Activated CD4-positive, alpha-beta T cell treated with anti-CD3 and anti-CD28 coated beads, Interleukin-10, Interleukin-2, amounts not matched to agents 100 ng/mL and 50 ng/mL, durations not matched to agents 16 hours and 8 hours (primary cell): Measurements from ENCODE around the gene TRIM72.
A peak's percentile ranks its signal among the peaks of the same experiment; 100 is the strongest.
"Not testable (repeated sequence)": the region's sequence is repeated elsewhere in the genome, so short reads cannot be mapped to it uniquely, and the experiment has no call there.

Experiments used
- DNase-seq: peaks from one replicate; pipeline ENCODE4 v3.0.0-alpha.2; 2020

The TRIM72 gene

DNA sequence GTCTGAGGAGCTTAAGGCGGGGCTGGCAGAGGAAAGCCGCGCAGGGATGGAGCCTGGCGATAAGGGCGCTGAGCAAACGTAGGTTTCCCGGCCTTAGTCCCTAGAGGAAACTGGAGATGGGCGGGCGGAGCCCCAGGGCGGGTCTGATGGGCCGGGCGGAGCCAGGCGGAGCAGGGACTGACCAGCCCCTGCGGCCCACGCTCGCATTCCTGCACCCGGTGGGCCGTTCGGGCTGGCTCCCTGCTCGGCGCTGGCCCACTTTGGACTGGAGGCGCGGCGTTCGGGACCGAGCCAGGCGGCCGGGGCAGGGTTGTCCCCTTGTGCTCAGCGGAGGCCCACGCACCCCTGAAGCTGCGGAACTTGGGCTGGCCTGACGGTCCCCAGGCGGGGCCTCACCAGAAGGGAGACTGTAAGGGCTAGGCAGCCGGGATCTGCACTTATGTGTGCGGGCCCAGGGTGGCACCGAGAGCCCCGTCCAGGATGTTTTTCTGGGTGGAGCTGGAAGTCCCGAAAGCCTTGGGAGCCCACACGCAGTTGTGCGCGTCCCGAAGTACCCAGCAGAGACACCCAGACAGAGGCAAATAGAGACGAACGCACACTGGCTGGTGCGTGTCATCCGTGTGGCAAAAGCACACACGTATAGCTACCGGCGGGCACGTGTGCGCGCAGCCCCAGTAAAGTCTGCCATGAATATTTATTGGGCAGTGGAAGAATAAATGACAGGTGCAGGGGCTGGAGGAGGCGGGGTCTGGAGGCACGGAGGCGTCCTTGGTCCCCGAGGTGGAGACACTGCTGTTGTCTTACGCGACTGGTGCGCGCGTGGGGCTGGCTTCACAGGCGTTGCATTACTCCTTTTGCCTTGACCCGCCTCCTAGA is 1.6 kb downstream of the TRIM72 start:
- DNase-seq, result no peak

DNA sequence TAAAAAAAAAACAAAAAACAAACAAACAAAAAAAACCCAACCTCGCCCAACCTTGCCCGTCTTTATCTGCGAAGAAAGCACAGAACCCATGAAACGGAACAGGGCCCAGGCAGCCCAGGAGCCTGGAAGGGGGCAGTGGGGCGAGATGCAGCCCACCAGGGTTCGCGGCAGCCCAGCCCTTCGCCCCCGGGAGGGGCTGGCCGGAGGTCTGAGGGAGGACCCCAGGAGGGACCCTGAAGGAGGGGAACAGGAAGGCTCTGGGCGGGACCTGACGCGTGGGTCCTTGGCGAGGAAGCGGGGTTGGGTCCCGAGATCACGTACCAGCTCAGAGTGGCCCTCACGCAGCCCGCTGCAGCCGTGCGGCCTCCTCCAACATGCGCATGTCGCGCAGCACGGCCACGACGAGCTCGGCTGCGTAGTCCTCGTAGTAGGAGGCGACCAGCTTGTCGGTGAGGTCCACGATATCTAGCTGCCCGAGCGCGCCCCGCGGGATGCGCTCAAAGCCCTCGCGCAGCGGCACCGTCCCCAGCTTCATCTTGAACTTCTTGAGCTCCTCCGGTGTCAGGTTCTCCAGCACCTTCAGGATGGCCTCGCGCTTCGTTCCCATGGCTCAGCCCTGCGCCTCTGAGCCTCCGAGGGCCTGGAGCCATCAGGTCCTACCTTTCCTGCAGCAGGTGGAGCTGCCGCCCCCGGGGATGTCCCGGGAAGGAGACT is 2.7 kb downstream of the TRIM72 start, which contains the start of gene PYDC1:
Gene PYDC1 (minus strand): TSS at position 714 of the 714 bp plus-strand sequence. CDS start 107 bp downstream, at position 607.
- DNase-seq, result no peak

DNA sequence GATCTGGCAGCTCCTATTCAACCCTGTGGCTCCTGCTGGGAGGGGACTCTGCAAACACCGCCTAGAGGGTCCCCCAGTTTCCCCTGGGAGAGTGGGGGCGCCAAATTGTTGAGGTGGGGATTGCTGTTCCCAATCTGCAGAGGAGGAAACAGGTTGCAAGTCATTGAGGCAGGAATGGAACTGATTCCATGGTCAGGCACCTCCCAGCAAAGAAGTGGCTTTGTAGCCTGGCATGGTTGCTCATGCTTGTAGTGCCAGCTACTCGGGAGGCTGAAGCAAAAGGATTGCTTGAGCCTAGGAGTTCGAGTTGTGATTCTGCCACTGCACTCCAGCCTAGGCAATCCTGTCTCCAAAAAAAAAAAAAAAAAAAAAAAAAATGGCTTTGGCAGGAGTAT is 3.2 kb downstream of the TRIM72 start:
- no peak for DNase-seq

DNA sequence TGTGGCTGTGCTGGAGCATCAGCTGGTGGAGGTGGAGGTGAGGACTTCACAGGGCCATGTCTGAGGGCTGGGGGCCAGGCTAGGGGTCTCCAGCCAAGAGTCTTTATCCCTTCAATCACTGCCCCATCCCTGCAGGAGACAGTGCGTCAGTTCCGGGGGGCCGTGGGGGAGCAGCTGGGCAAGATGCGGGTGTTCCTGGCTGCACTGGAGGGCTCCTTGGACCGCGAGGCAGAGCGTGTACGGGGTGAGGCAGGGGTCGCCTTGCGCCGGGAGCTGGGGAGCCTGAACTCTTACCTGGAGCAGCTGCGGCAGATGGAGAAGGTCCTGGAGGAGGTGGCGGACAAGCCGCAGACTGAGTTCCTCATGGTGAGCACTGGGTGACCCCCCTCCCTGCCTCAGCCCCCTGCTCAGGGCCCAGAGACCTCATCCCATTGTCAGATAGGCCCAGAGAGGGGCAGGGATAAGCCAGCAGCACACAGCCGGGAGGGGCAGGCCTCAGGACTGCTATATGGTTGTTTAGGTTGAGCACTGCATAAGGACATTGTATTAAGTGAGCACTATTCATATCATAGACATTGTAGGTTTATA is 5.3 kb downstream of the TRIM72 start:
- no peak for DNase-seq

DNA sequence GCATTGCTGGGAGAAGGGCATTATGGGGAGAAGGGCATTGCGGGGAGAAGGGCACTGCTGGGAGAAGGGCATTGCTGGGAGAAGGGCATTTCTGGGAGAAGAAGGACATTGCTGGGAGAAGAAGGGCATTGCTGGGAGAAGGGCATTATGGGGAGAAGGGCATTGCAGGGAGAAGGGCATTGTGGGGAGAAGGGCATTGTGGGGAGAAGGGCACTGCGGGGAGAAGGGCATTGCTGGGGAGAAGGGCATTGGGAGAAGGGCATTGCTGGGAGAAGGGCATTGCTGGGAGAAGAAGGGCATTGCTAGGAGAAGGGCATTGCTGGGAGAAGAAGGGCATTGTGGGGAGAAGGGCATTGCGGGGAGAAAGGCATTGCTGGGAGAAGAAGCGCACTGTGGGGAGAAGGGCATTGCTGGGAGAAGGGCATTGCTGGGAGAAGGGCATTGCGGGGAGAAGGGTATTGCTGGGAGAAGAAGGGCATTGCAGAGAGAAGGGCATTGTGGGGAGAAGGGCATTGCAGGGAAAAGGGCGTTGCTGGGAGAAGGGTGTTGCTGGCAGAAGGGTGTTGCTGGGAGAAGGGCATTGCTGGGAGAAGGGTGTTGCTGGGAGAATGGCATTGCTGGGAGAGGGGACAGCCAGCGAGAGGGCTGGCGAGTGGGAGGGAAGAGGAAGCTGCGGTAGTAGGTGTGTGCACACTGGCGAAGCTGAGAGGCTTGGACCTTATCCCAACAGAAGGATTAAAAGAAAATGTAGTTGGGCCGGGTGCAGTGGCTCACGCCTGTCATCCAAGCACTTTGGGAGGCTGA is 7.6 kb downstream of the TRIM72 start:
- DNase-seq, result no peak

DNA sequence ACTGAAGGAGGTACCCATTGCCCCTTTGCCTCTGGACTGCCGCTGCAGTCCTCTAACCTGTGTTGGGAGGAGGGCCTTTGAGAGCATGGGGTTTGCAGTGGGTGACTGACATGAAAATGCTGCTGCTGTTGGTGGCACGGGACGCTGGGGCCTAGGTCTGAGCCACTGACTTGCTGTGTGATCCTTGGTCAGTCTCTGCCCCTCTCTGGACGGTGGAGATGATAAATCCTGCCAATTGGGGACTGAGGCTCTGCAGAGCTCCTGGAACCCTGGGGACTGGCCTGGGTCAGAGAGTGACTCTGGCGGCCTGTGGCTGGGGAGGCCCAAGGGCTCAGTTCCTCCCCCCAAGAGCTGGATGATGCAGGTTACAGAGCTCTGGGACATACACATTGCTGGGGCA is 9.1 kb downstream of the TRIM72 start:
- DNase-seq, result no peak

DNA sequence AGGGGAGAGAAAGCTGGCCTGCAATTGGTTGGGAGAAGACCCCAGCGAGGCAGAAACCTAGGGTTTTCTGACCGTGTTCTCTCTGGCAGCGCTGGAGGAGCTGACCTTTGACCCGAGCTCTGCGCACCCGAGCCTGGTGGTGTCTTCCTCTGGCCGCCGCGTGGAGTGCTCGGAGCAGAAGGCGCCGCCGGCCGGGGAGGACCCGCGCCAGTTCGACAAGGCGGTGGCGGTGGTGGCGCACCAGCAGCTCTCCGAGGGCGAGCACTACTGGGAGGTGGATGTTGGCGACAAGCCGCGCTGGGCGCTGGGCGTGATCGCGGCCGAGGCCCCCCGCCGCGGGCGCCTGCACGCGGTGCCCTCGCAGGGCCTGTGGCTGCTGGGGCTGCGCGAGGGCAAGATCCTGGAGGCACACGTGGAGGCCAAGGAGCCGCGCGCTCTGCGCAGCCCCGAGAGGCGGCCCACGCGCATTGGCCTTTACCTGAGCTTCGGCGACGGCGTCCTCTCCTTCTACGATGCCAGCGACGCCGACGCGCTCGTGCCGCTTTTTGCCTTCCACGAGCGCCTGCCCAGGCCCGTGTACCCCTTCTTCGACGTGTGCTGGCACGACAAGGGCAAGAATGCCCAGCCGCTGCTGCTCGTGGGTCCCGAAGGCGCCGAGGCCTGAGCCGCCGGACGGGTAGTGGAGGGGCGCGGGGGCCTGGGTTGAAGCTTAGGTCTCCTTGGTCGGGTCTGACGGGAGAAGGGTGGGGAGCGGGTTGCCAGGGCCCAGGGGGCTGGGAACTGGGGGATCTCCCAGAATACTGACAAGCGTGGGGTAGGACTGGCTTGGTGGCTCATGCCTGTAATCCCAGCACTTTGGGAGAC is 10.4 kb downstream of the TRIM72 start:
- no peak for DNase-seq

DNA sequence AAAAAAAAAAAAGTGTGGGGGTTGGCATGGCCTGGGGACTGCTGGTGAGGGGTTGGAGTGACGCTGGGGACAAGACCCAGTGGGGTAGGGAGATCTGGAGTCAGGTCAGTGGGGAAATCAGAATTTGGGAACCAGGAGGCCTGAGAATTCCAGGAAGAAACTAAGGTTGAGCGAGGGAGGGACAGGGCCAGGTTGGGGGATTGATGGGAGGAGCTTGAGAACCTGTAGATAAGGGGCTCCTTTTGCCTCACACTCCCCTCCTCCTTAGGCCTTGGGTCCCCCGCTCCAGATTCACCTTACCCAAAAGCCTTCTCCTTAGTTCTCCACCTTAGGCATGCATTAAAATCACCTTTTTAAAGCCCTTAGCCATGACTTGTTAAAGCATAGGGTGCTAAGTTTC is 11.3 kb downstream of the TRIM72 start:
- no peak for DNase-seq

DNA sequence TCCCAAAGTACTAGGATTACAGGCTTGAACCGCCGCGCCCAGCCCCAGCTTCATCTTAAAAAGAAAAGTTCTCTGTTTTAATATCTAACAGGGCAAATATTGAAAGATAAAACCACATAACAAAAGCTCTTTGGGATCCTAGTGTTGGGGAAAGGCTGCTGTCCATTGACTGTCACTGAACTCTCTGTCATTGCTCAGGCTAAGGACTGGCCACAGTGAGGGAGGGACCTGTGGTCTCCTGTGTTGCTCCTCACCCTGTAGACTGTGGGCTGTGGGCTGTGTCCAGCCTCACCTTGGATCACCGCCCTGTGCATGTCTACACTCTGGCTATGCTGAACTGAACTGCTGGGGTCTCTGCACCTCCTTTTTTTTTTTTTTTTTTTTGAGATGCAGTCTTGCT is 14.3 kb downstream of the TRIM72 start:
- no peak for DNase-seq

DNA sequence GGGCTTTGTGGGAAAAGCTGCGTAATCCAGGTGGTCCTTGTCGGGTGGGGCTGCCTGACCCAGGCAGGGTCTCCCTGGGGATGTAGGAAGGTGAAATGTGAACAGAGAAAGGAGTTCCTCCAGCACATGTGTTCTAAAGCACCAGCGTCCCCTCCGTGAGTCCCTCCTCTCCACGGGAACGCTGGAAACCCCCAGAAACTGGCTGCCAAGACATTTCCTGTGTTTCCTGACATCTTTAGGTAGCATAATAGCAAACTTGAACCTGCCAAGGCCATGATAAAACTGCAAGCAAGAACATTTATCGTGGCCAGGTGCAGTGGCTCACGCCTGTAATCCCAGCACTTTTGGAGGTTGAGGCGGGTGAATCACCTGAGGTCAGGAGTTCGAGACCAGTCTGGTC is 15.6 kb downstream of the TRIM72 start:
- DNase-seq, result no peak

DNA sequence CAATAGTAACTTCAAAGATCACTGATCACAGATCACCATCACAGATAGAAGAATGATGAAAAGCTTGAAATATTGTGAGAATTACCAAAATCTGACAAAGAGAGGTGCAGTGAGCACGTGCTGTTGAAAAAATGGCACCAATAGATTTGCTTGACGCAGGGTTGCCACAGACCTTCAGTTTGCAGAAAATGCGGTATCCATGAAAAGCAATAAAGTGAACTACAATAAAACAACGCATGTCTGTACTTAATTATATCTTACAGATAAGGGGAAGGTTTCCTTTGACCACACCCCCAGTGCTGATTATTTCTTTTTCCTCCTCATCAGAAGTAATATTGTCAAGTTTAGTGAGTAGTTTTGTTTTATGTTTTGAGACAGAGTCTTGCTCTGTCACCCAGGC is 24.1 kb downstream of the TRIM72 start:
- DNase-seq, result no peak

DNA sequence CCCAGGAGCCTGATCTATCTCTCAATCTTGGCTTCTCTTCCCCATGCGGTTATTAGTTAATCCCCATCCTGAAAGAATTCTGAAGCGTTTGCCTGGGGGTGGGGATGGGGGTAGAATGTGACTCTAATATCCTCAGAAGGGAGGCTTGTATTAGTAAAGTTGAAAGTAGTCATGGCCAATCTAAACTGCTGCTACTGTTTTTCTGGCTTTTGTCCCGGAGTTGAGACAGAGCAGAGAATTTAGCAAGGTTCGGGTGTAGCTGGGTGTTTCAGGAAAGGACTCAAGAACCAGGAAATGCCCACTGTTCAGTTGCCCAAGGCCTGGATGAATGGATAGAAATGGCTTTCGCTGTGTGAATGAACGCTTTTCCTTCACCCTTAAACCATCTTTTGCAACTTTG is 28.3 kb downstream of the TRIM72 start:
- DNase-seq, result no peak

DNA sequence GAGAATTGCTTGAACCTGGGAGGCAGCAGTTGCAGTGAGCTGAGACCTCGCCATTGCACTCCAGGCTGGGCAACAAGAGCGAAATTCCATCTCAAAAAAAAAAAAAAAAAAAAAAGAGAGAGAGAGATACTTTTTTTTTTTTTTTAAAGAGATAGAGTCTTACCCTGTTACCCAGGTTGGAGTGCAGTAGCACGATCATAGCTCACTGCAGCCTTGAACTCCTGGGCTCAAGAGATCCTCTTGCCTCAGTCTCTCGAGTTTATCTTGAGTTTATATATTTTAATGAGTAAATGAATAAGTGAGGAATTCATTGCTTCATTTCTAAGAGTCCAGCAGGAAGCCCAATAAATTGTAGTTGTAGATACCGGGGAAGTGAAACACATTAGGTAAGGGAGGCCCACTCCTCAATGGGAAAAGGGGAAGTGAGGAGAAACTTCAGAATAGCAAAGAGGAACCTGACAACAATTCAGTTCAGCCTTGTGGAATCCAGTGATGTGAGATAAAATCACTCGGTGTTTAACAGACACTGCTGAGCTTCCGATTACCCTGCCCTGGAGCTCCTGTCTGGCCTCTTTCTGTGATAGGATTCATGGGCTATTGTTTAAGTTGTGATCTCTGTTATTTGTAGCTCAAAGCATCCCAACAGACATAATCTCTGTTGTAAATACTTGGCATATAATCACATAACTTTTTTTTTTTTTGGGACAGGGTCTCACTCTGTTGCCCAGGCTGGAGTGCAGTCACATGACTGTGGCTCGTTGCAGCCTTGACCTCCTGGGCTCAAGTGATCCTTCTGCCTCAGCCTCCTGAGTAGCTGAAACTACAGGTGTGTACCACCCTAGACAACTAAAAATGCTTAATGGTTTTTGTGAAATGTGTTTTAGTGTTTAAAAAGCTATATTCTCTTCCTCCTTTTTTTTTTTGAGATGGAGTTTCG is 30.1 kb downstream of the TRIM72 start:
- DNase-seq, result no peak

DNA sequence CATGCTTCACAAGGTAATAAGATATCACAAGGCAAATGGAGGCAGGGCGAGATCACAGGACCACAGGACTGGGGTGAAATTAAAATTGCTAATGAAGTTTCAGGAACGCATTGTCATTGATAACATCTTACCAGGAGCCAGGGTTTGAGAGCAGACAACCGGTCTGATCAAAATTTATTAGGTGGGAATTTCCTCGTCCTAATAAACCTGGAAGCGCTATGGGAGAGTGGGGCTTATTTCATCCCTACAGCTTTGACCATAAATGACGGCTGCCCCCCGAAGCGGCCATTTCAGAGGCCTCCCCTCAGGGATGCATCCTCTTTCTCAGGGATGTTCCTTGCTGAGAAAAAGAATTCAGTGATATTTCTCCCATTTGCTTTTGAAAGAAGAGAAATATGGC is 31.7 kb downstream of the TRIM72 start:
- not testable (repeated sequence) for DNase-seq

DNA sequence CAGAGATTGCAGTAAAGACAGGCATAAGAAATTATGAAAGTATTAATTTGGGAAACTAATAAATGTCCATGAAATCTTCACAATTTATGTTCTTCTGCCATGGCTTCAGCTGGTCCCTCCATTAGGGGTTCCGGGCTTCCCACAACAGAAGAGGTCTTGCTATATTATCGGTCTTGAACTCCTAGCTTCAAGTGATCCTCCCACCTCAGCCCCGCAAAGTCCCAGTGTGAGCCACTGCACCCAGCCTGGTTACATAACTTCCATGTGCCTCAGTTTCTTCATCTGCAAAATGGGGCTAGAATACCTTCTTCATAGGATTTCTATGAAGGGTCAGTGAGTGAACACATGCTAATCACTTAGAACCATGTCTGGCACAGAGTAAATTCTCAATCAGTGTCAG is 32.4 kb downstream of the TRIM72 start:
- no peak for DNase-seq

DNA sequence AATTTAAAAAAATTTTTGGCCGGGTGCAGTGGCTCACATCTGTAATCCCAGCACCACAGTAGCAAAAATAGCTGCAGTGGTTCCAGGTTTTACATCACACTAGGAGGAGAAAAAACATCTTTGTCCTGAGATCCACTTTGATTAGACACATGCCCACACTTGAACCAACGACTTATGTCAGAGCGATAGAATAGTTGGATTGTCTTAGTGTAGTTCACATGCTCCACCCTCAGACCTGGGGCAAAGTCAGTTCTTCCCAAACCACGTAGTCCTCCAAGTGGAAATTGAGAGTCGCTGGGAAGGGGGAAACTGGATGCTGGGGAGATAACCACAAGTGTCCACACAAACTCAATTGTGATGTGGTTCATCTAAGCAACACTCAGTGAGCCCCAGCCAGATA is 34.4 kb downstream of the TRIM72 start:
- no peak for DNase-seq

DNA sequence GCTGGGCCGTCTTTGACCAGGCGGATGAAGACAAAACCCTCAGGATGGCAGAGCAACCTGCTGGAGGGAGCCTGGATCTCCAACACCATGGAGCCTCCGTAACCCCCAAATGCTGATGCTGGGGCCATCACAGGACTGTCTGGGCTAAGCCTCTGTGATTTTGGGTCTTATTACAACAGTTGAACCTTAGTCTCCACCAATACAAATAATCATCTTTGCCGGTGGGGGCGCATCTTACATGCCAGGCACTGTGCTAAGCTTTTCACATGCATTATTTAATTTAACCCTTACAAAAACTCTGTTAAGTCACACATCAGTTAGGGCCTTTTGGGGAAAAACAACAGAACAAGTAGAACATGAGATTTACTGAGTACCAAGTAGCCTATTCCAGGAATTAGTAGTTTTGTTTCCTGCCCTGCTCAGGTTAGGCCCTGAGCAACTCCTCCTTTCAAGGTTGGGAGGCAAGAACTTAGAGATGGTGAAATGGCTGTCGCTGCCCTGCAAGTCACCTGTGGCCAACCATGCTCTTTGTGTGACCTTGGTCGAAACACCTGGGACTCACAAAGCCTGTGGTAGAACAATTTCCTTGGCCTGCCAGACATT is 37.0 kb downstream of the TRIM72 start:
- peak; percentile 59 for DNase-seq

DNA sequence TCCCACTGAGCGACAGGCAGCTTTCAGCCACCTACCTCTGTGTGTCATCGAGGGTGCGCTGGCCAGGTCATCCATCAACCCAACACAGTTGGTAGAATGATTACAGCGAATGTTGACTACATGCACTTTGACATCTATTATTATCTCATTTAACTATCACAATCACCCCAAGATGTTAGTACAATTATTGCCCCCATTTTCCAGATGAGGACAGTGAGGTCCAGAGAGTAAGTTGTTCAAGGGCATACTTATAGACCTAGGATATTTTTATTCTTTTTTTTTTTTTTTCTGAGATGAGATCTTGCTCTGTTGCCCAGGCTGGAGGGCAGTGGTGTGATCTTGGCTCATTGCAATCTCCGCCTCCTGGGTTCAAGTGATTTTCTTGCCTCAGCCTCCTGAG is 37.5 kb downstream of the TRIM72 start:
- no peak for DNase-seq

DNA sequence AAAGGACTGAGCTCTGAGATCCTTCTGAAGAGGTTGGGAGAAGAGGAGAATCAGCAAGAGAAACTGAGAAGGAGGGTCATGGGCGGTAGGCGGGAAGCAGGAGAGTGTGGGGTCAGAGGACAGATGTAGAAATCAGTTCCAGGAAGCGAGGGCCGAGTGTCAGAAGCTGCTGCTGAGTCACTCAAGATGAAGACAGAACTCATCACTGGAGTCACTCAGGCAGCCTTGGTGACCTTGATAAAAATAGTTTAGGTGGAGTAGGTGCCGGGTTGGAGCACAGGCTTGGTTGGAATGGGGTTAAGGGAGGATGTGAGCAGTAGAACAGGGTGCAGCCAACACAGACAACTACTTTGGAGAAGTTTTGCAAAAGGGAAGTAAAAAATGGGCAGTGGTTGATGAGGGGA is 39.7 kb downstream of the TRIM72 start:
- DNase-seq, result peak; percentile 82

DNA sequence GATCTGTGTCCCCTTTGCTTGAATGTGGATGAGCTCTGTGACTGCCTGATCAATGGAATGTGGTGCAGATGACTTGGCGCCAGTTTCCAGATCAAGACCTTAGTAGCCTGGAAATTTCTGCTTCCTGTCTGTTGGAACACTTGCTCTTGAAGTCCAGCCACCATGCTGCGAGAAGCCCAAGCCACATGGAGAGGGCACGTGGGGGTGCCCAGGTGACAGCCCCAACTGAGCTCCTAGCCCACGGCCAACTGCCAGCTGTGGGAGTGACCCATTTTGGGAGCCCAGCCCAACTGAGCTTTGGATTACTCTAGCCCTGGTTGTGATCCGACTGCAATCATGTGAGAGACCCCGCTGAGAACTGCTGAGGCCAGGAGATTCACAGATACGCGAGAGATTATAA is 42.5 kb downstream of the TRIM72 start:
- DNase-seq, result no peak
